ENCODE measurements around the gene PACRG.

GRCh38 chr6:163137398-163137881, 409.7 kb downstream of the PACRG start:
- TF ChIP-seq POLR2A (IDR thresholded peaks at IDR 0.05) (no peak), CTCF (IDR thresholded peaks at IDR 0.05) (no peak)

Data from testis (tissue), 2 donors.